ENCODE measurements around the gene MYH11. TPM values are rescaled to one million over a fixed set of nuclear protein-coding genes. Genes with fewer than 3 reads are reported as not detected.
"Not testable (repeated sequence)": the region's sequence is repeated elsewhere in the genome, so short reads cannot be mapped to it uniquely, and the experiment has no call there.

Gene MYH11
- total and polyA plus RNA-seq, 2 experiments from 2014 or later = 1.6 to 5.9 TPM

DNA sequence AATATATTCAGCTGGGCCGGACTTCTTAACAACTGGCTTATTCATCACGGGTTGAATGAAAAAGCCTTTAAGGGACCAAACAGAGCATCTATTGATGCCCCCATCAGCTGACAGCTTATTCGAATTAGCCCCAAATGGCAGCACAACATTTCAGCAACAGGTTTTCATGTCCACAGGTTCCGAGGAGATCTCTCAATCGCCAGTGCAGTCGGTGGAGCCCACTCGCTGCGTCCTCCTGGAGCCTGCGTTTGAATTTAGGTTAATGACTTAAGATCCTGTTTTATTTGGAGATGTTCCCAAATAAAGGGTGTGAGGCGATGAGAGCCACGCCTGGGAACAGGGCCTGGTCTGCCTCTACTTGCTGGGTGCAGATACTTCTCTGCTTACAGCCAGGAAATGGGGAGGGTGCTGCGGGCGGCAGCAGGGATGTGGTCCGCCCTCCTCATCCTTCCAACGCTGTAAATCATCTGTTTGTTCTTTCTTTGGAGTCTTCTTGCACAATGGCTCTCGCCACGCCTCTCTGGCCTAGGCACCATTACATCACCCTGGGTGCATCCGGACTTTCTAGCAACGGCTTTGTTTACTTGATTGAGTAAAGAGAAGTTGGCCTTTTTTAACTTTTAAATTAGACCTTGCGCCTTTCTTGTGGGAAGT is 184.2 kb downstream of the MYH11 start (continued):
- TF ChIP-seq REST (IDR thresholded peaks at IDR 0.05; ENCODE audit: unreplicated experiment) (no peak), EZH2 (IDR thresholded peaks at IDR 0.05; ENCODE audit: low read depth, unreplicated experiment) (no peak), ZNF331 (CRISPR knock-in tag; IDR thresholded peaks at IDR 0.05; ENCODE audit: low read depth) (no peak), ETS1 (IDR thresholded peaks at IDR 0.05) (no peak)

DNA sequence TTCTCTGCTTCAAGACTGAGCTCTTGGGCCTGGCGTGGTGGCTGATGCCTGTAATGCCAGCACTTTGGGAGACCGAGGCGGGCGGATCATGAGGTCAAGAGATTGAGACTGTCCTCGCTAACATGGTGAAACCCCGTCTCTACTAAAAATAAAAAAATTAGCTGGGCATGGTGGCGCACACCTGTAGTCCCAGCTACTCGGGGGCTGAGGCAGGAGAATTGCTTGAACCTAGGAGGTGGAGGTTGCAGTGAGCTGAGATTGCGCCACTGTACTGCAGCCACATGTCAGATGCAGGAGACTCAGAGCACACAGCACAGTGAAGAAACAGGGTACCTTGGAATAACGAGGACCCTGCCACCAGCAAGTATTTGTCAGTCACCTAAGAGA is 184.7 kb downstream of the MYH11 start:
- H3K4me1 ChIP-seq (ENCODE audit: insufficient read depth); H4K20me1 ChIP-seq (replicated peaks; ENCODE audit: insufficient read depth); H3K9me2 ChIP-seq (ENCODE audit: insufficient read depth); H3K27me3 Mint-ChIP-seq (ENCODE audit: insufficient read depth, low read depth, poor library complexity); H3K4me3 ChIP-seq; H2AFZ ChIP-seq; H3K79me2 ChIP-seq (replicated peaks; ENCODE audit: insufficient read depth); H3K27ac Mint-ChIP-seq; H3K27me3 ChIP-seq (ENCODE audit: insufficient read depth); H3K4me2 ChIP-seq; DNase-seq (ENCODE audit: low spot score); H3K9me3 Mint-ChIP-seq; H3K36me3 ChIP-seq (ENCODE audit: insufficient read depth); H3K4me3 Mint-ChIP-seq; ATAC-seq; H3F3A ChIP-seq (replicated peaks; ENCODE audit: low read depth); H3K4me1 Mint-ChIP-seq: not testable (repeated sequence)
- peak overlapping the region; percentile 84; the same call in 1 of the 2 replicates for H3K27ac ChIP-seq (ENCODE audit: low read depth)
- H3K36me3 Mint-ChIP-seq (ENCODE audit: low read depth) = peaks cover 21% of the 10 kb centered on the region

DNA sequence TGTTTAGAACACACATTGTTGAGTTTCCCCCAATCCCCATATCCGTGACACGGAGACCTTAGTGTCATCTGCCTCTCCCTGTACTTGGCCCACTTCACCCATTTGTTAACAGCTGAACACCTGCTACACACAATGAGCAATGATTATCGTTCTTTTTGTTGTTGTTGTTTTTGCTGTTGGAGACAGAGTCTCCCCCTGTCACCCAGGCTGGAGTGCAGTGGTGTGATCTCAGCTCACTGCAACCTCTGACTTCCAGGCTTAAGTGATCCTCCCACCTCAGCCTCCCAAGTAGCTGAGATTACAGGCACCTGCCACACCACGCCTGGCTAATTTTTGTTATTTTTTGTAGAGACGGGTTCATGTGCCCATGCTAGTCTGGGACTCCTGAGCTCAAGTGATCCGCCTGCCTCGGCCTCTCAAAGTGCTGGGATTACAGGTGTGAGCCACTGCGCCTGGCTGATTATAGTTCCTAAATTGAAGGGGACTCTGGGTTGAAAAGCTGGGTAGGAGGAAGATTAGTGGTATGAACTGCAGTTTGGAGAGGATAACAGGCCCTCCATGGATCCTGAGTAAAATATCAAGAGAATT is 185.2 kb downstream of the MYH11 start:
- no peak overlapping the region for H3K27ac ChIP-seq (ENCODE audit: low read depth)
- TF ChIP-seq ZNF114 (CRISPR knock-in tag; IDR thresholded peaks at IDR 0.05) (no peak), POLR2AphosphoS5 (IDR thresholded peaks at IDR 0.05; ENCODE audit: low read depth) (no peak), CREB1 (CRISPR knock-in tag; IDR thresholded peaks at IDR 0.05; ENCODE audit: low read depth) (no peak)
- TF ChIP-seq, protein P1, sequence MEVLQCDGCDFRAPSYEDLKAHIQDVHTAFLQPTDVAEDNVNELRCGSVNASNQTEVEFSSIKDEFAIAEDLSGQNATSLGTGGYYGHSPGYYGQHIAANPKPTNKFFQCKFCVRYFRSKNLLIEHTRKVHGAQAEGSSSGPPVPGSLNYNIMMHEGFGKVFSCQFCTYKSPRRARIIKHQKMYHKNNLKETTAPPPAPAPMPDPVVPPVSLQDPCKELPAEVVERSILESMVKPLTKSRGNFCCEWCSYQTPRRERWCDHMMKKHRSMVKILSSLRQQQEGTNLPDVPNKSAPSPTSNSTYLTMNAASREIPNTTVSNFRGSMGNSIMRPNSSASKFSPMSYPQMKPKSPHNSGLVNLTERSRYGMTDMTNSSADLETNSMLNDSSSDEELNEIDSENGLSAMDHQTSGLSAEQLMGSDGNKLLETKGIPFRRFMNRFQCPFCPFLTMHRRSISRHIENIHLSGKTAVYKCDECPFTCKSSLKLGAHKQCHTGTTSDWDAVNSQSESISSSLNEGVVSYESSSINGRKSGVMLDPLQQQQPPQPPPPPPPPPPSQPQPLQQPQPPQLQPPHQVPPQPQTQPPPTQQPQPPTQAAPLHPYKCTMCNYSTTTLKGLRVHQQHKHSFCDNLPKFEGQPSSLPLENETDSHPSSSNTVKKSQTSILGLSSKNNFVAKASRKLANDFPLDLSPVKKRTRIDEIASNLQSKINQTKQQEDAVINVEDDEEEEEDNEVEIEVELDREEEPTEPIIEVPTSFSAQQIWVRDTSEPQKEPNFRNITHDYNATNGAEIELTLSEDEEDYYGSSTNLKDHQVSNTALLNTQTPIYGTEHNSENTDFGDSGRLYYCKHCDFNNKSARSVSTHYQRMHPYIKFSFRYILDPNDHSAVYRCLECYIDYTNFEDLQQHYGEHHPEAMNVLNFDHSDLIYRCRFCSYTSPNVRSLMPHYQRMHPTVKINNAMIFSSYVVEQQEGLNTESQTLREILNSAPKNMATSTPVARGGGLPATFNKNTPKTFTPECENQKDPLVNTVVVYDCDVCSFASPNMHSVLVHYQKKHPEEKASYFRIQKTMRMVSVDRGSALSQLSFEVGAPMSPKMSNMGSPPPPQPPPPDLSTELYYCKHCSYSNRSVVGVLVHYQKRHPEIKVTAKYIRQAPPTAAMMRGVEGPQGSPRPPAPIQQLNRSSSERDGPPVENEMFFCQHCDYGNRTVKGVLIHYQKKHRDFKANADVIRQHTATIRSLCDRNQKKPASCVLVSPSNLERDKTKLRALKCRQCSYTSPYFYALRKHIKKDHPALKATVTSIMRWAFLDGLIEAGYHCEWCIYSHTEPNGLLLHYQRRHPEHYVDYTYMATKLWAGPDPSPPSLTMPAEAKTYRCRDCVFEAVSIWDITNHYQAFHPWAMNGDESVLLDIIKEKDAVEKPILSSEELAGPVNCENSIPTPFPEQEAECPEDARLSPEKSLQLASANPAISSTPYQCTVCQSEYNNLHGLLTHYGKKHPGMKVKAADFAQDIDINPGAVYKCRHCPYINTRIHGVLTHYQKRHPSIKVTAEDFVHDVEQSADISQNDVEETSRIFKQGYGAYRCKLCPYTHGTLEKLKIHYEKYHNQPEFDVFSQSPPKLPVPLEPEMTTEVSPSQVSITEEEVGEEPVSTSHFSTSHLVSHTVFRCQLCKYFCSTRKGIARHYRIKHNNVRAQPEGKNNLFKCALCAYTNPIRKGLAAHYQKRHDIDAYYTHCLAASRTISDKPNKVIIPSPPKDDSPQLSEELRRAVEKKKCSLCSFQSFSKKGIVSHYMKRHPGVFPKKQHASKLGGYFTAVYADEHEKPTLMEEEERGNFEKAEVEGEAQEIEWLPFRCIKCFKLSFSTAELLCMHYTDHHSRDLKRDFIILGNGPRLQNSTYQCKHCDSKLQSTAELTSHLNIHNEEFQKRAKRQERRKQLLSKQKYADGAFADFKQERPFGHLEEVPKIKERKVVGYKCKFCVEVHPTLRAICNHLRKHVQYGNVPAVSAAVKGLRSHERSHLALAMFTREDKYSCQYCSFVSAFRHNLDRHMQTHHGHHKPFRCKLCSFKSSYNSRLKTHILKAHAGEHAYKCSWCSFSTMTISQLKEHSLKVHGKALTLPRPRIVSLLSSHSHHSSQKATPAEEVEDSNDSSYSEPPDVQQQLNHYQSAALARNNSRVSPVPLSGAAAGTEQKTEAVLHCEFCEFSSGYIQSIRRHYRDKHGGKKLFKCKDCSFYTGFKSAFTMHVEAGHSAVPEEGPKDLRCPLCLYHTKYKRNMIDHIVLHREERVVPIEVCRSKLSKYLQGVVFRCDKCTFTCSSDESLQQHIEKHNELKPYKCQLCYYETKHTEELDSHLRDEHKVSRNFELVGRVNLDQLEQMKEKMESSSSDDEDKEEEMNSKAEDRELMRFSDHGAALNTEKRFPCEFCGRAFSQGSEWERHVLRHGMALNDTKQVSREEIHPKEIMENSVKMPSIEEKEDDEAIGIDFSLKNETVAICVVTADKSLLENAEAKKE (CRISPR knock-in tag; IDR thresholded peaks at IDR 0.05) = no peak
- peaks cover 2% of the 10 kb centered on the region; the same call in 1 of the 3 replicates for H3K4me1 Mint-ChIP-seq
- H3K9me2 ChIP-seq (ENCODE audit: insufficient read depth) = no peaks in the 10 kb centered on the region
- H3K4me3 Mint-ChIP-seq = no peak overlapping the region
- no peak overlapping the region for H2AFZ ChIP-seq
- no peak for ATAC-seq
- H3K4me3 ChIP-seq = no peak overlapping the region
- H3K27ac Mint-ChIP-seq = no peak overlapping the region
- H3K36me3 Mint-ChIP-seq (ENCODE audit: low read depth) = peaks cover 22% of the 10 kb centered on the region
- no peaks in the 10 kb centered on the region for H3K27me3 ChIP-seq (ENCODE audit: insufficient read depth)
- no peaks in the 10 kb centered on the region for H3K27me3 Mint-ChIP-seq (ENCODE audit: insufficient read depth, low read depth, poor library complexity)
- no peaks in the 10 kb centered on the region for H3K9me3 Mint-ChIP-seq
- no peak for DNase-seq (ENCODE audit: low spot score)
- no peaks in the 10 kb centered on the region; the same call in 1 of the 2 replicates for H4K20me1 ChIP-seq (replicated peaks; ENCODE audit: insufficient read depth)
- no peaks in the 10 kb centered on the region for H3F3A ChIP-seq (replicated peaks; ENCODE audit: low read depth)
- no peaks in the 10 kb centered on the region; the same call in 1 of the 2 replicates for H3K36me3 ChIP-seq (ENCODE audit: insufficient read depth)
- 0 out of 2 replicates have a peak, but pooled peaks cover 2% of the 10 kb centered on the region for H3K4me1 ChIP-seq (ENCODE audit: insufficient read depth)
- H3K4me2 ChIP-seq = no peak overlapping the region
- no peaks in the 10 kb centered on the region for H3K79me2 ChIP-seq (replicated peaks; ENCODE audit: insufficient read depth)
